Effector CD4-positive, alpha-beta T cell (primary cell): ENCODE results near the gene UBD.

Experiments used
- DNase-seq: peaks from one replicate; pipeline ENCODE4 v3.0.0-alpha.2; 2020

The UBD gene

GRCh38 chr6:29520232-29520631, 39.3 kb downstream of the UBD start:
- no peak for DNase-seq

DNA sequence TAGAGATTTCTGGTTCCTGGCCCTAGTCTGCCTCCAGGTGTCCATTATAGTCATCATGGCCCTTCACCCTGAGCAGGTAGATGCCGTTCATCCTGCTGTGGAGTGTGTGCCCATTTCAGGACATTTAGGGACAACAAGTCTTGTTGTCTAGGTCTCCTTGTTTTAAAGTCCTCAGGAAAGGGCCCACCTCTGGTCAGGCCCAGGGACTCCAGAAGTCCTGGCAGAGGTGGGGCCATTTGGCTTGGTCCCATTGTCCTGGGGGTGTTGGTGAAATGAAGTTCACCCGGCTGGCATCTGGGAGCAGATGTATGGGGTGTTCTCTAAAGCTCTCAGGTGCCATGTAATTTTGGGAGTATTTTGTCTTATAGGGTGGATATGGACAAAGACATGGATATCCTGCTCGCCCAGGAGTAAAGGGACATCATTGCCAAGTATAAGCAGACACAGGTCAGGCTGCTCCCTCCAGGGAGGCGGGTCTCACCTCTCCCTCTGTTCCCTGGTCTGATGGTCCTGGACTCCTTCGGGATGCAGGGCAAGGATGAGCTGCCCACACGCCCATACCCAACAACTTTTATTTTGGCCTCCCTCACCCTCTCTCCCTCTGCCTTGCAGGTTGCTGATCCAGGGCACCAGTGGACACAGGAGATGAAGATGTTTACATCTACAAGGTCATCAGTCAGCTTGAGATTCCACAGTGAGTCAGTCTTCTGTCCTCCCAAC, 40.1 kb downstream of the UBD start:
- no peak for DNase-seq

GRCh38 chr6:29517728-29518440, 41.6 kb downstream of the UBD start:
- no peak for DNase-seq

- no peak for DNase-seq
These were observed 42.3 kb downstream of the UBD start for GRCh38 chr6:29517245-29517644.

GRCh38 chr6:29516108-29516507, 43.4 kb downstream of the UBD start:
- DNase-seq: no peak

DNA sequence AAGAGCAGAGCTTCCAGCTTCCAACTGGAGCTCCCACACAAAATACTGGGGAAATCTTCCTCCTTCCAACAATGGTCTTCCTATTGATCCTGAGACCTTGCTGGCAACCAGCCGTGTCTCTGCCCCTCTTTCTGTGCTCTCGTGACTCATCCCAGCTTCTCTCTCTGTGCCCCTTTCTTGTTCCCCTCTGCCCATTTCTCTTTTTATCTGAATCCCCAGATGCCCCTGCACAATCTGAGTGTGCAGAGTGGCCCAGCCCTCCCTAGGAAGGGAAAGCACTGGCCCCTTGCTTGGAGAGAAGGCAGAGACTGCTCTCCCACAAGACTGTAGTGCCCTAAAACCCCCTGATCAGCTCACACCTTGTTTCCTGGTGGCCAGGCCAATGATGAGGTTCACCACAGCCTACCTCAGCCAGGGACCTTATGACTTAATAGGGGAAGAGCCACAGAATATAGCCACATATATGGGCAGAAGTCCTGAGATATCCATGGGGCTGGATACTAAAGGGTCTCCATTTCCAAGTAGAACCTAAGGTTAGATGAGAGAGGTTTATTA, 48.7 kb downstream of the UBD start:
- no peak for DNase-seq

GRCh38 chr6:29510202-29510601, 49.3 kb downstream of the UBD start:
- no peak for DNase-seq

DNA sequence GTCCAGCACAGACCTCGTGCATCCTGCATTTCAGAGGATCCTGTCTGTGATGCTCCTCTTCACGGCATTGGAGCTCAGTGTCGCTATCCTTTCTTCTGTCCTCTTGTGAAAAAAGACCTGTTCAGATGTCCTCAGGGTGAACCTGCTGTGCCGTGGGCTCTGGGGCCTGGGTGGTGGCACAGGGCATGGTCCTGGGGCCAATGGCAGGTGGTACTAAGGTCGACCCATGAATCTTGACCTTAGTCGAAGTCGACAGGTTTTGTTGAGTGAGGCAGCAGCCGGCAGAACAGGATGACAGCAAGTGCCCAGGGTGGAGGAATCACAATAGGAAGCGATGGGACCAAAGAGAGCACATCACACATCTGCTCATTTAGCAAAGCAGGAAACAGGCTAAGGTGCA, 49.8 kb downstream of the UBD start:
- DNase-seq: no peak

DNA sequence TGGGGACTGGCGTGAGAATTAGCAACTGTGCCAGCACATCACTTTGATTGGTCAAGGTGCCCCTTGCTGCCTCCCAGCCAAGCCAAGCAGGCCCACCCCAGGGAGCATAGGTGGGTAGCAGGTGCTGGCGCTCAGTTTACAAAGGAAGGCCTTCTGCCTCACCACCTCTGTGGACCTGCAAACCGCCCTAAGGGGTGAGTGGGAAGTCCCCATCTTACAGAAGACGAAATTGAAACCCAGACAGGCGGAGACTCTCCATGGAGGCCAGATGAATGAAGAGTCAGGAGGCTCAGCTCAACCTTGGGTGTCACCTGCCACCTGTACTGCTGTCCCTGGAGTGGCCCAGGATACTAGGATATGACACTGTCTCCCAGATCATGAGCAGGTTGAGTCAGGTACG, 50.3 kb downstream of the UBD start:
- no peak for DNase-seq

- no peak for DNase-seq
These were observed 52.2 kb downstream of the UBD start for GRCh38 chr6:29507319-29507718.

DNA sequence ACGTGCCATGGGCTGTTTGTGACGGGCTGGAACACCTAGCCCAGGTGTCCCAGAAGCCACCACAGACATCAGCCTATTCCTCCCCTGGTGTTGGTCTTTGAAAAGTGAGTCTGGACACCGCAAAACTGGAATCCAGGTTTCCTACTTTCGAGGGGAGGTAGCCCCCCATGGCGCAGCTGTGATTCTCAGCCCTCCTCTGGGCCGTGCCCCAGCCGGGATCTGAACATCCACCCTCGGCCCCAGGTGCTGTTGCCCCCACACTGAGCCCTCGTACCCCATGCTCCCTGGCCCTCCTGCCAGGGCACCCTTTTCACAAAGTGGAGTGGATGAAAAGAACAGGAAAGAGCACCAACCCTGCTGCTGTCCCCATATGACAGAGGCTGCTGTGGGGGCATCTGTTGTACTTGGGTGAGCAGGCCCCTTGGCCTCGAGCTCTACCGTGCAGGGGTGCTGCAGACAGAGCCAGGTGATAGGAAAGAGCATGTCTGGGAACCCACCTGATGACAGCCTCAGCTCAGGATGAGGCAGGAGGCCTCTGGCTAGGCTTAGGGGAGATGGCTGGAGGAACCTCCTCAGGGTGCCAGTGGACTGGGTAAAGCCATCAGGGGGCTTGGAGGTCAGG, 53.0 kb downstream of the UBD start:
- DNase-seq: no peak

DNA sequence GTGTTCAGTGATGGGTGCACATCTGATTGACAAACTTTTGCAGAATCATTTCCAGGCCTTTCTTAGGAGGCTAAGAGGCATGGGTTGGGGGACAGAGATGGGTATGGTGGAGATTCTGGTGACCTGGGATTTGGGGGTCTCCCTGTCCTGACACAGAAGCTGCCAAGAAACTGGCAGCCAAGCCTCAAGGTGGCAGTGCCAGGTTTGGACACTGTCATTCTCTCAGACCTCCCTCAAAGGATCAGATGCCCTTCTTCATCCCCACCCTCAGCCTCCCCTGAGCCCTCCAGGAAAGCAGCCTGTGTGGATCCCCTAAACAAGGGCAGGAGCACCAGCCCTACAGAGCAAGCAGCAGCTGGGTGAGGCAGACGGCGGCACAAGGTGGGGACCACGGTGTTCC, 53.7 kb downstream of the UBD start:
- no peak for DNase-seq
